BJ (cell line): ENCODE data around the gene NEURL1B. TPM values are rescaled to one million over a fixed set of nuclear protein-coding genes. Genes with fewer than 3 reads are reported as not detected.

Experiments
- CTCF ChIA-PET: fragments of 350-600 bp; formaldehyde crosslinking; extraction: SDS; loops from one replicate; lab custom pipeline; 2021; ENCODE audit warnings: antibody characterized with exemption, inconsistent platforms; lab: Yijun Ruan, JAX
- POLR2A ChIA-PET: fragments of 300-600 bp; sonication (Branson Sonifier 250); formaldehyde crosslinking; extraction: SDS; loops from one replicate; lab custom pipeline; 2021; ENCODE audit warnings: antibody characterized with exemption; lab: Charles Lee
- DNase-seq: peaks from one replicate; pipeline ENCODE4 v3.0.0-alpha.2; 2011; ENCODE audit warnings: low read depth
- H3K27me3 ChIP-seq: 2 replicates; pipeline ENCODE4 v1.6.0; 2011; ENCODE audit warnings: low read length; ENCODE audit not compliant: control insufficient read depth, insufficient read depth
- H3K36me3 ChIP-seq: 2 replicates; pipeline ENCODE4 v1.5.1; 2011; ENCODE audit warnings: low read length; ENCODE audit not compliant: control insufficient read depth, insufficient read depth
- H3K4me3 ChIP-seq: 2 replicates; pipeline ENCODE4 v1.5.1; 2011; ENCODE audit warnings: low read depth, mild to moderate bottlenecking, control low read depth, low read length
- CTCF ChIP-seq: IDR thresholded peaks from 2 replicates; pipeline ENCODE4 v1.5.1; 2011; ENCODE audit warnings: low read depth, mild to moderate bottlenecking, control low read depth, inconsistent platforms, low read length, moderate library complexity; ENCODE audit not compliant: insufficient read depth
- polyA plus RNA-seq: library from polyadenylated mRNA; depleted of rRNA; stranded (reverse); fragments of >200 nt; gene quantifications from 2 replicates; pipeline ENCODE4 v1.2.3, GENCODE V29; 2011

NEURL1B gene
- polyA plus RNA-seq, 1 experiment, result 2.3 TPM

GRCh38 chr5:172683645-172684471, 42.8 kb downstream of the NEURL1B start:
- DNase-seq, result no peak
- ChIA-PET CTCF (interaction anchor here (1.2 to 2.7 kb wide), 3 partner anchors 14 to 205 kb away, joined by 5 to 19 read pairs (median 6); no protein-coding TSS in a partner anchor), POLR2A (no interaction called here)
- Histone ChIP-seq H3K36me3 (no peaks in the 10 kb centered on the region), H3K27me3 (no peaks in the 10 kb centered on the region), H3K4me3 (no peak overlapping the region)
- TF ChIP-seq CTCF, result no peak

- POLR2A ChIA-PET, result no interaction called here
- Histone ChIP-seq H3K36me3 (no peaks in the 10 kb centered on the region), H3K27me3 (no peaks in the 10 kb centered on the region), H3K4me3 (no peak overlapping the region)
- no peak for DNase-seq
- TF ChIP-seq CTCF, result no peak
- CTCF ChIA-PET, result interaction anchor here (1.2 to 2.7 kb wide), 4 partner anchors 12 to 206 kb away, joined by 4 to 19 read pairs (median 6); no protein-coding TSS in a partner anchor
Measured at GRCh38 chr5:172685091-172685490, 44.0 kb downstream of the NEURL1B start.

GRCh38 chr5:172686111-172686510, 45.0 kb downstream of the NEURL1B start:
- no peak for TF ChIP-seq CTCF
- POLR2A ChIA-PET, result no interaction called here
- DNase-seq, result no peak
- no peak overlapping the region for H3K4me3 ChIP-seq
- H3K36me3 ChIP-seq, result no peaks in the 10 kb centered on the region
- CTCF ChIA-PET, result interaction anchor here (2.7 kb wide), 1 partner anchor 11 kb away, joined by 19 read pairs; no protein-coding TSS in a partner anchor
- no peaks in the 10 kb centered on the region for H3K27me3 ChIP-seq

GRCh38 chr5:172686539-172687390, 45.7 kb downstream of the NEURL1B start:
- Histone ChIP-seq H3K36me3 (no peaks in the 10 kb centered on the region), H3K4me3 (no peak overlapping the region), H3K27me3 (no peaks in the 10 kb centered on the region)
- POLR2A ChIA-PET, result no interaction called here
- no peak for TF ChIP-seq CTCF
- DNase-seq, result no peak
- CTCF ChIA-PET, result interaction anchor here (0.7 to 1.4 kb wide), 3 partner anchors 10 to 201 kb away, joined by 3 to 7 read pairs (median 4); no protein-coding TSS in a partner anchor

- H3K27me3 ChIP-seq, result no peaks in the 10 kb centered on the region
- H3K4me3 ChIP-seq, result no peak overlapping the region
- DNase-seq, result no peak
- ChIA-PET CTCF (interaction anchor here (0.6 to 1.6 kb wide), 3 partner anchors 9 to 590 kb away, joined by 3 to 7 read pairs (median 4); no protein-coding TSS in a partner anchor), POLR2A (no interaction called here)
- no peak for TF ChIP-seq CTCF
- H3K36me3 ChIP-seq, result no peaks in the 10 kb centered on the region
Measured at GRCh38 chr5:172687940-172688339, 46.9 kb downstream of the NEURL1B start.
